ENCODE data around the gene C10orf143. TPM values are rescaled to one million over a fixed set of nuclear protein-coding genes. Genes with fewer than 3 reads are reported as not detected.

The C10orf143 gene
- total RNA-seq, 1 experiment from 2014 or later: 1.6 TPM

GRCh38 chr10:130061760-130062159, 48.9 kb downstream of the C10orf143 start:
- ChIA-PET POLR2A (interaction anchor here (1.0 kb wide), 1 partner anchor 13 kb away, joined by 3 read pairs; no protein-coding TSS in a partner anchor), CTCF (interaction anchor here (0.7 to 1.5 kb wide), 3 partner anchors 17 to 173 kb away, joined by 3 to 6 read pairs (median 3); no protein-coding TSS in a partner anchor)
- TF ChIP-seq NFYB (CRISPR knock-in tag; conservative IDR thresholded peaks at IDR 0.05; ENCODE audit: low read depth) (no peak), CBFB (CRISPR knock-in tag; IDR thresholded peaks at IDR 0.05; ENCODE audit: low read depth) (no peak), GTF2I (CRISPR knock-in tag; conservative IDR thresholded peaks at IDR 0.05) (no peak), HMGA2 (CRISPR knock-in tag; IDR thresholded peaks at IDR 0.05) (no peak), ZNF232 (CRISPR knock-in tag; IDR thresholded peaks at IDR 0.05) (no peak), TP53 (CRISPR knock-in tag; IDR thresholded peaks at IDR 0.05) (no peak), IRF1 (CRISPR knock-in tag; IDR thresholded peaks at IDR 0.05) (no peak), MLX (CRISPR knock-in tag; IDR thresholded peaks at IDR 0.05) (no peak), NR2C2 (CRISPR knock-in tag; IDR thresholded peaks at IDR 0.05) (no peak), E2F1 (CRISPR knock-in tag; IDR thresholded peaks at IDR 0.05) (no peak), PREB (CRISPR knock-in tag; IDR thresholded peaks at IDR 0.05; ENCODE audit: borderline replicate concordance) (no peak), ZNF263 (CRISPR knock-in tag; IDR thresholded peaks at IDR 0.05; ENCODE audit: low read depth) (no peak), MXD4 (CRISPR knock-in tag; IDR thresholded peaks at IDR 0.05; ENCODE audit: borderline replicate concordance) (no peak), NFE2L1 (CRISPR knock-in tag; IDR thresholded peaks at IDR 0.05) (no peak), ZNF281 (CRISPR knock-in tag; IDR thresholded peaks at IDR 0.05) (no peak), STAT6 (CRISPR knock-in tag; conservative IDR thresholded peaks at IDR 0.05; ENCODE audit: low read depth) (no peak)
- ATAC-seq (no peak), DNase-seq (ENCODE audit: low spot score) (no peak)
- no peaks in the 10 kb centered on the region for H3K9me3 Mint-ChIP-seq
- H3K27me3 Mint-ChIP-seq (ENCODE audit: low read depth): no peaks in the 10 kb centered on the region
- no peak overlapping the region for H3K4me3 Mint-ChIP-seq
- H3K36me3 Mint-ChIP-seq: no peaks in the 10 kb centered on the region
- no peak overlapping the region for H3K27ac Mint-ChIP-seq
- H3K4me1 Mint-ChIP-seq: no peaks in the 10 kb centered on the region

GRCh38 chr10:130054021-130054420, 56.6 kb downstream of the C10orf143 start:
- Mint-ChIP-seq H3K4me3 (no peak overlapping the region), H3K27ac (no peak overlapping the region), H3K9me3 (peaks cover 21% of the 10 kb centered on the region), H3K27me3 (ENCODE audit: low read depth) (peaks cover 4% of the 10 kb centered on the region; the same call in 1 of the 2 replicates), H3K36me3 (no peaks in the 10 kb centered on the region; the same call in 1 of the 2 replicates), H3K4me1 (no peaks in the 10 kb centered on the region; the same call in 1 of the 2 replicates)
- CTCF ChIA-PET: interaction anchor here (0.6 kb wide), 1 partner anchor 9 kb away, joined by 3 read pairs; no protein-coding TSS in a partner anchor
- POLR2A ChIA-PET: no interaction called here
- DNase-seq (ENCODE audit: low spot score) (no peak), ATAC-seq (no peak)
- TF ChIP-seq TEAD1 (CRISPR knock-in tag; IDR thresholded peaks at IDR 0.05): no peak
- TF ChIP-seq KAT7 (CRISPR knock-in tag; IDR thresholded peaks at IDR 0.05; ENCODE audit: borderline replicate concordance): no peak
- TF ChIP-seq ARID4B (CRISPR knock-in tag; IDR thresholded peaks at IDR 0.05; ENCODE audit: borderline replicate concordance): no peak
- TF ChIP-seq TCF7 (CRISPR knock-in tag; IDR thresholded peaks at IDR 0.05; ENCODE audit: low read depth): no peak
- TF ChIP-seq FOXP1 (CRISPR knock-in tag; IDR thresholded peaks at IDR 0.05; ENCODE audit: borderline replicate concordance): no peak

Data from WTC11 (cell line).